ENCODE results near the gene HMGXB3. TPM values are rescaled to one million over a fixed set of nuclear protein-coding genes. Genes with fewer than 3 reads are reported as not detected.

The HMGXB3 gene
- total RNA-seq, 1 experiment from 2014 or later, result 43.8 TPM

GRCh38 chr5:150057511-150057910, 57.0 kb downstream of the HMGXB3 start:
- intact Hi-C loops (cut with micrococcal nuclease; ENCODE audit: unreplicated experiment), result loop anchor here (5.0 kb wide), 1 partner anchor 55 kb away; no protein-coding TSS in a partner anchor
- TF ChIP-seq, protein P1, sequence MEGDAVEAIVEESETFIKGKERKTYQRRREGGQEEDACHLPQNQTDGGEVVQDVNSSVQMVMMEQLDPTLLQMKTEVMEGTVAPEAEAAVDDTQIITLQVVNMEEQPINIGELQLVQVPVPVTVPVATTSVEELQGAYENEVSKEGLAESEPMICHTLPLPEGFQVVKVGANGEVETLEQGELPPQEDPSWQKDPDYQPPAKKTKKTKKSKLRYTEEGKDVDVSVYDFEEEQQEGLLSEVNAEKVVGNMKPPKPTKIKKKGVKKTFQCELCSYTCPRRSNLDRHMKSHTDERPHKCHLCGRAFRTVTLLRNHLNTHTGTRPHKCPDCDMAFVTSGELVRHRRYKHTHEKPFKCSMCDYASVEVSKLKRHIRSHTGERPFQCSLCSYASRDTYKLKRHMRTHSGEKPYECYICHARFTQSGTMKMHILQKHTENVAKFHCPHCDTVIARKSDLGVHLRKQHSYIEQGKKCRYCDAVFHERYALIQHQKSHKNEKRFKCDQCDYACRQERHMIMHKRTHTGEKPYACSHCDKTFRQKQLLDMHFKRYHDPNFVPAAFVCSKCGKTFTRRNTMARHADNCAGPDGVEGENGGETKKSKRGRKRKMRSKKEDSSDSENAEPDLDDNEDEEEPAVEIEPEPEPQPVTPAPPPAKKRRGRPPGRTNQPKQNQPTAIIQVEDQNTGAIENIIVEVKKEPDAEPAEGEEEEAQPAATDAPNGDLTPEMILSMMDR (IDR thresholded peaks at IDR 0.05; ENCODE audit: insufficient read depth in 1 of 2, low read depth in 1 of 2, low read length in 1 of 2, severe bottlenecking in 1 of 2, unreplicated experiment in 1 of 2), result no peak
- Histone ChIP-seq H3K9me3 (no peaks in the 10 kb centered on the region), H3K36me3 (ENCODE audit: control insufficient read depth, insufficient read depth, low read length) (no peaks in the 10 kb centered on the region; the same call in 1 of the 2 replicates), H3K4me3 (ENCODE audit: low read depth, low read length) (no peak overlapping the region), H3K27me3 (replicated peaks; ENCODE audit: control insufficient read depth, insufficient read depth, low read length) (no peaks in the 10 kb centered on the region), H3K4me1 (peaks cover 4% of the 10 kb centered on the region; the same call in 1 of the 2 replicates)
- ChIA-PET CTCF (no interaction called here), POLR2A (no interaction called here)
- BruUV-seq (replicated peaks), result no TSS peak
- no peak for DNase-seq
- no peak overlapping the region for H3K4me3 Mint-ChIP-seq (ENCODE audit: unreplicated experiment)
- no peak overlapping the region for H3K27ac Mint-ChIP-seq (ENCODE audit: unreplicated experiment)
- H3K27me3 Mint-ChIP-seq (ENCODE audit: insufficient read depth, unreplicated experiment), result no peaks in the 10 kb centered on the region
- H3K9me3 Mint-ChIP-seq (ENCODE audit: unreplicated experiment), result no peaks in the 10 kb centered on the region
- peaks cover 39% of the 10 kb centered on the region for H3K36me3 Mint-ChIP-seq (ENCODE audit: insufficient read depth, unreplicated experiment)
- peaks cover 4% of the 10 kb centered on the region for H3K4me1 Mint-ChIP-seq (ENCODE audit: low read depth, unreplicated experiment)

DNA sequence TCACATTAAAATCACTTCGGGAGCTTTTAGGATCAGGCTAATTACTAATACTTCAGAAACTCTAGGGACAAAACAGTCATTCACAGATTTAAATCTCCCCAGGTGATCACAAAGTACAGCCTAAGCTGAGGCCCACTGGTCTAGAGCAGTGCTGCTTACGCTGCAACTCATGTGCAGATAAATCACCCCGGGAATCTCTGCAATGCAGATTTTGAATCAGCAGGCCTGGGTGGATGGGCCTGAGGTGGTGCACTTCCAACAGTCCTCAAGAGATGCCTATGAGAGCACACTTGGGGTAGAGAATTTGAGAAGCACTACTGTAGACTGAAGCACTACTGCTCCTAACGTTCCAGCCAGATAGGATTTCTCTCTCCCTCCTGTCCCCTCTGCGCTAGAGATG, 57.5 kb downstream of the HMGXB3 start:
- POLR2A ChIA-PET, result no interaction called here
- Mint-ChIP-seq H3K36me3 (ENCODE audit: insufficient read depth, unreplicated experiment) (peaks cover 34% of the 10 kb centered on the region), H3K4me1 (ENCODE audit: low read depth, unreplicated experiment) (peaks cover 6% of the 10 kb centered on the region), H3K27ac (ENCODE audit: unreplicated experiment) (no peak overlapping the region), H3K4me3 (ENCODE audit: unreplicated experiment) (no peak overlapping the region), H3K9me3 (ENCODE audit: unreplicated experiment) (no peaks in the 10 kb centered on the region), H3K27me3 (ENCODE audit: insufficient read depth, unreplicated experiment) (no peaks in the 10 kb centered on the region)
- Histone ChIP-seq H3K4me1 (peaks cover 6% of the 10 kb centered on the region; the same call in 1 of the 2 replicates), H3K36me3 (ENCODE audit: control insufficient read depth, insufficient read depth, low read length) (no peaks in the 10 kb centered on the region; the same call in 1 of the 2 replicates), H3K27me3 (replicated peaks; ENCODE audit: control insufficient read depth, insufficient read depth, low read length) (no peaks in the 10 kb centered on the region), H3K9me3 (no peaks in the 10 kb centered on the region), H3K4me3 (ENCODE audit: low read depth, low read length) (no peak overlapping the region)
- intact Hi-C loops (cut with micrococcal nuclease; ENCODE audit: unreplicated experiment), result loop anchor here (5.0 kb wide), 1 partner anchor 54 kb away; no protein-coding TSS in a partner anchor
- TF ChIP-seq, protein P1 (IDR thresholded peaks at IDR 0.05; ENCODE audit: insufficient read depth in 1 of 2, low read depth in 1 of 2, low read length in 1 of 2, severe bottlenecking in 1 of 2, unreplicated experiment in 1 of 2), result no peak
- no TSS peak for BruUV-seq (replicated peaks)
- CTCF ChIA-PET, result no interaction called here
- no peak for DNase-seq

GRCh38 chr5:150058480-150059126, 58.1 kb downstream of the HMGXB3 start:
- BruUV-seq (replicated peaks), result TSS peak; percentile 8

More at GRCh38 chr5:150058480-150059126, 58.1 kb downstream of the HMGXB3 start:
- TF ChIP-seq, protein P1 (IDR thresholded peaks at IDR 0.05; ENCODE audit: insufficient read depth in 1 of 2, low read depth in 1 of 2, low read length in 1 of 2, severe bottlenecking in 1 of 2, unreplicated experiment in 1 of 2), result no peak
- no peak overlapping the region for H3K27ac Mint-ChIP-seq (ENCODE audit: unreplicated experiment)
- H3K9me3 ChIP-seq, result no peaks in the 10 kb centered on the region
- H3K27me3 Mint-ChIP-seq (ENCODE audit: insufficient read depth, unreplicated experiment), result no peaks in the 10 kb centered on the region
- ChIA-PET POLR2A (no interaction called here), CTCF (no interaction called here)
- no peaks in the 10 kb centered on the region for H3K9me3 Mint-ChIP-seq (ENCODE audit: unreplicated experiment)
- H3K4me3 Mint-ChIP-seq (ENCODE audit: unreplicated experiment), result no peak overlapping the region
- DNase-seq, result no peak
- H3K27me3 ChIP-seq (replicated peaks; ENCODE audit: control insufficient read depth, insufficient read depth, low read length), result no peaks in the 10 kb centered on the region
- intact Hi-C loops (cut with micrococcal nuclease; ENCODE audit: unreplicated experiment), result loop anchor here (5.0 kb wide), 1 partner anchor 54 kb away; no protein-coding TSS in a partner anchor
- H3K4me1 Mint-ChIP-seq (ENCODE audit: low read depth, unreplicated experiment), result peaks cover 6% of the 10 kb centered on the region
- no peaks in the 10 kb centered on the region; the same call in 1 of the 2 replicates for H3K36me3 ChIP-seq (ENCODE audit: control insufficient read depth, insufficient read depth, low read length)
- H3K4me3 ChIP-seq (ENCODE audit: low read depth, low read length), result no peak overlapping the region
- H3K4me1 ChIP-seq, result peaks cover 6% of the 10 kb centered on the region; the same call in 1 of the 2 replicates
- peaks cover 28% of the 10 kb centered on the region for H3K36me3 Mint-ChIP-seq (ENCODE audit: insufficient read depth, unreplicated experiment)
